Tibial artery (tissue), 4 donors: ENCODE results near the gene ADPRHL1.
"Not testable (repeated sequence)": the region's sequence is repeated elsewhere in the genome, so short reads cannot be mapped to it uniquely, and the experiment has no call there.

ENCODE experiments used
- DNase-seq, 2 donors: peaks; one replicate each; pipeline ENCODE4 v3.0.0-alpha.2; 2019
- H3K27ac ChIP-seq, 2 donors: fragments of 200-600 bp; sonication (generic) in 1 of 2; 1 replicate in 1 of 2; 2 replicates in 1 of 2; pipeline ENCODE4 v1.5.1; 2018 to 2019; ENCODE audit warnings: mild to moderate bottlenecking in 1 of 2
- H3K27me3 ChIP-seq, 2 donors: fragments of 200-600 bp; sonication (generic) in 1 of 2; one replicate each; pipeline versions ENCODE4 v1.5.1 to v1.6.0; 2016 to 2019
- H3K36me3 ChIP-seq, 3 donors: fragments of 200-600 bp; sonication (generic) in 2 of 3; one replicate each; pipeline ENCODE4 v1.5.1; 2016 to 2019; ENCODE audit warnings: mild to moderate bottlenecking in 2 of 3
- H3K4me1 ChIP-seq, 4 donors: fragments of 200-600 bp; sonication (generic) in 2 of 4; 1 replicate in 3 of 4; 2 replicates in 1 of 4; pipeline ENCODE4 v1.5.1; 2016 to 2019
- H3K4me3 ChIP-seq, 2 donors: fragments of 200-600 bp; sonication (generic) in 1 of 2; 1 replicate in 1 of 2; 2 replicates in 1 of 2; pipeline ENCODE4 v1.5.1; 2018 to 2019; ENCODE audit warnings: mild to moderate bottlenecking in 2 of 2
- H3K9me3 ChIP-seq, 3 donors: fragments of 200-600 bp; sonication (generic) in 1 of 3; one replicate each; pipeline ENCODE4 v1.5.1; 2016 to 2019
- CTCF ChIP-seq, 2 experiments: fragments of 200-600 bp in 1 of 2; fragments of 450-650 bp in 1 of 2; IDR thresholded peaks; one replicate each; pipeline ENCODE4 v1.5.1; 2017 to 2019; ENCODE audit warnings: antibody characterized with exemption in 2 of 2, mild to moderate bottlenecking in 1 of 2, moderate library complexity in 1 of 2
- intact Hi-C: fragments of 100-400 bp; cut with DNase I; formaldehyde crosslinking; loops from one replicate; pipeline ENCODE4 v1.15.0; 2023; ENCODE audit warnings: low total_unique reads

ADPRHL1 gene

GRCh38 chr13:113443991-113444390, 9.3 kb downstream of the ADPRHL1 start:
- intact Hi-C loops: no loop called here
- H3K9me3 ChIP-seq: no peaks in the 10 kb centered on the region
- H3K27ac ChIP-seq: no peak overlapping the region
- no peak for TF ChIP-seq CTCF (IDR thresholded peaks at IDR 0.05)
- peak in 1 of 2 donors; percentile 28 for DNase-seq
- peaks cover 0 to 19% (median 7%) of the 10 kb centered on the region in 3 donors for H3K36me3 ChIP-seq
- no peaks in the 10 kb centered on the region for H3K27me3 ChIP-seq
- no peak overlapping the region for H3K4me3 ChIP-seq
- H3K4me1 ChIP-seq: no peaks in the 10 kb centered on the region

- no peaks in the 10 kb centered on the region for H3K4me1 ChIP-seq
- peaks cover 0 to 19% (median 7%) of the 10 kb centered on the region in 3 donors for H3K36me3 ChIP-seq
- H3K27ac ChIP-seq: no peak overlapping the region
- H3K4me3 ChIP-seq: no peak overlapping the region
- DNase-seq: no peak
- intact Hi-C loops: no loop called here
- H3K9me3 ChIP-seq: no peaks in the 10 kb centered on the region
- TF ChIP-seq CTCF (IDR thresholded peaks at IDR 0.05): no peak
- H3K27me3 ChIP-seq: no peaks in the 10 kb centered on the region
Observed at GRCh38 chr13:113442985-113443362, 10.3 kb downstream of the ADPRHL1 start.

GRCh38 chr13:113442354-113442984, 10.8 kb downstream of the ADPRHL1 start:
- H3K27ac ChIP-seq: no peak overlapping the region
- DNase-seq: peak in 1 of 2 donors; percentile 3
- H3K36me3 ChIP-seq: peaks cover 0 to 19% (median 7%) of the 10 kb centered on the region in 3 donors
- no peaks in the 10 kb centered on the region for H3K4me1 ChIP-seq
- TF ChIP-seq CTCF (IDR thresholded peaks at IDR 0.05): no peak
- intact Hi-C loops: no loop called here
- no peaks in the 10 kb centered on the region for H3K27me3 ChIP-seq
- H3K9me3 ChIP-seq: no peaks in the 10 kb centered on the region
- no peak overlapping the region for H3K4me3 ChIP-seq

- Histone ChIP-seq H3K27ac (no peak overlapping the region), H3K9me3 (no peaks in the 10 kb centered on the region), H3K4me1 (no peaks in the 10 kb centered on the region), H3K27me3 (no peaks in the 10 kb centered on the region), H3K36me3 (peaks cover 0 to 19% (median 7%) of the 10 kb centered on the region in 3 donors), H3K4me3 (no peak overlapping the region)
- DNase-seq: peak in 1 of 2 donors; percentile 54
- intact Hi-C loops: no loop called here
- TF ChIP-seq CTCF (IDR thresholded peaks at IDR 0.05): no peak
Observed at GRCh38 chr13:113441661-113442060, 11.6 kb downstream of the ADPRHL1 start.

GRCh38 chr13:113437408-113438010, 15.8 kb downstream of the ADPRHL1 start:
- no peak overlapping the region for H3K4me3 ChIP-seq
- TF ChIP-seq CTCF (IDR thresholded peaks at IDR 0.05): no peak
- H3K27me3 ChIP-seq: no peaks in the 10 kb centered on the region
- no peak for DNase-seq
- peaks cover 0 to 17% (median 4%) of the 10 kb centered on the region in 3 donors for H3K36me3 ChIP-seq
- H3K4me1 ChIP-seq: no peaks in the 10 kb centered on the region
- intact Hi-C loops: no loop called here
- H3K27ac ChIP-seq: no peak overlapping the region
- no peaks in the 10 kb centered on the region for H3K9me3 ChIP-seq

GRCh38 chr13:113436866-113437265, 16.4 kb downstream of the ADPRHL1 start:
- DNase-seq, H3K4me1 ChIP-seq, H3K4me3 ChIP-seq, H3K27ac ChIP-seq, intact Hi-C loops, H3K9me3 ChIP-seq, H3K27me3 ChIP-seq: not testable (repeated sequence)
- peaks cover 0 to 12% (median 4%) of the 10 kb centered on the region in 3 donors for H3K36me3 ChIP-seq

- H3K27ac ChIP-seq, DNase-seq, H3K27me3 ChIP-seq, H3K4me1 ChIP-seq, H3K9me3 ChIP-seq, intact Hi-C loops, H3K4me3 ChIP-seq: not testable (repeated sequence)
- peaks cover 0 to 12% (median 2%) of the 10 kb centered on the region in 3 donors for H3K36me3 ChIP-seq
Observed at GRCh38 chr13:113435907-113436306, 17.4 kb downstream of the ADPRHL1 start.
